Neural cell (in vitro differentiated cells): ENCODE data around the gene GPR119.
"Not testable (repeated sequence)": the region's sequence is repeated elsewhere in the genome, so short reads cannot be mapped to it uniquely, and the experiment has no call there.

ENCODE experiments used
- CTCF ChIP-seq: fragments of 450-650 bp; IDR thresholded peaks from 2 replicates; pipeline ENCODE4 v1.5.1; 2014; ENCODE audit warnings: antibody characterized with exemption, mild to moderate bottlenecking, moderate library complexity; ENCODE audit not compliant: poor library complexity, severe bottlenecking
- EZH2 ChIP-seq: fragments of 200-600, 300-800 bp; shearing (Covaris generic), sonication (generic); IDR thresholded peaks from 2 replicates; pipeline ENCODE4 v1.6.1; 2014; ENCODE audit warnings: antibody characterized with exemption, low read length, borderline replicate concordance, mild to moderate bottlenecking; ENCODE audit not compliant: insufficient read depth, poor library complexity, severe bottlenecking
- RAD21 ChIP-seq: fragments of 450-650 bp; conservative IDR thresholded peaks from 2 replicates; pipeline ENCODE4 v1.6.1; 2014; ENCODE audit warnings: antibody characterized with exemption, mild to moderate bottlenecking, moderate library complexity
- TF ChIP-seq, protein P1 (sequence below): IDR thresholded peaks from 2 replicates; pipeline ENCODE4 v1.6.1; 2012; ENCODE audit warnings: borderline replicate concordance

DNA sequence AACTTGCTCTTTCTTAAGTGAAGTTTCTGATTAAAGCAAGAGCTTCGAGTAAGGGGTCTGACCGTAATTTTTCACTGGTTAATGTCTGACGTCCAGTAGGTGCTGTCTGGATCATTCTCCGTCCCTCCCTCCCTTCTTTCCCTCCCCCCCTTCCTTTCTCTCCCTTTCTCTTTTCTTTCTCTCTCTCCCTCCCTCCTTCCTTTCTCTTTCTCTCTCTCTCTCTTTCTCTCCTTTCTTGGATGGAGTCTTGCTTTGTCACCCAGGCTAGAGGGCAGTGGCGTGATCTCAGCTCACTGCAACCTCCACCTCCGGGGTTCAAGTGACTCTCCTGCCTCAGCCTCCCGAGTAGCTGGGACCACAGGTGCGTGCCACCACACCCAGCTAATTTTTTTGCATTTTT is 46.6 kb downstream of the GPR119 start:
- TF ChIP-seq CTCF, RAD21, EZH2: not testable (repeated sequence)
- TF ChIP-seq, protein P1, sequence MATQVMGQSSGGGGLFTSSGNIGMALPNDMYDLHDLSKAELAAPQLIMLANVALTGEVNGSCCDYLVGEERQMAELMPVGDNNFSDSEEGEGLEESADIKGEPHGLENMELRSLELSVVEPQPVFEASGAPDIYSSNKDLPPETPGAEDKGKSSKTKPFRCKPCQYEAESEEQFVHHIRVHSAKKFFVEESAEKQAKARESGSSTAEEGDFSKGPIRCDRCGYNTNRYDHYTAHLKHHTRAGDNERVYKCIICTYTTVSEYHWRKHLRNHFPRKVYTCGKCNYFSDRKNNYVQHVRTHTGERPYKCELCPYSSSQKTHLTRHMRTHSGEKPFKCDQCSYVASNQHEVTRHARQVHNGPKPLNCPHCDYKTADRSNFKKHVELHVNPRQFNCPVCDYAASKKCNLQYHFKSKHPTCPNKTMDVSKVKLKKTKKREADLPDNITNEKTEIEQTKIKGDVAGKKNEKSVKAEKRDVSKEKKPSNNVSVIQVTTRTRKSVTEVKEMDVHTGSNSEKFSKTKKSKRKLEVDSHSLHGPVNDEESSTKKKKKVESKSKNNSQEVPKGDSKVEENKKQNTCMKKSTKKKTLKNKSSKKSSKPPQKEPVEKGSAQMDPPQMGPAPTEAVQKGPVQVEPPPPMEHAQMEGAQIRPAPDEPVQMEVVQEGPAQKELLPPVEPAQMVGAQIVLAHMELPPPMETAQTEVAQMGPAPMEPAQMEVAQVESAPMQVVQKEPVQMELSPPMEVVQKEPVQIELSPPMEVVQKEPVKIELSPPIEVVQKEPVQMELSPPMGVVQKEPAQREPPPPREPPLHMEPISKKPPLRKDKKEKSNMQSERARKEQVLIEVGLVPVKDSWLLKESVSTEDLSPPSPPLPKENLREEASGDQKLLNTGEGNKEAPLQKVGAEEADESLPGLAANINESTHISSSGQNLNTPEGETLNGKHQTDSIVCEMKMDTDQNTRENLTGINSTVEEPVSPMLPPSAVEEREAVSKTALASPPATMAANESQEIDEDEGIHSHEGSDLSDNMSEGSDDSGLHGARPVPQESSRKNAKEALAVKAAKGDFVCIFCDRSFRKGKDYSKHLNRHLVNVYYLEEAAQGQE = not testable (repeated sequence)
